Osteocyte (in vitro differentiated cells): ENCODE measurements around the gene MTPN. TPM values are rescaled to one million over a fixed set of nuclear protein-coding genes. Genes with fewer than 3 reads are reported as not detected.

Experiments used
- DNase-seq: peaks from one replicate; pipeline ENCODE4 v3.0.0; 2021; ENCODE audit warnings: mixed read lengths; ENCODE audit not compliant: unreplicated experiment; ENCODE audit errors: extremely low spot score
- H3K27ac Mint-ChIP-seq: one replicate; pipeline ENCODE4 v1.8.0; 2021; ENCODE audit warnings: mild to moderate bottlenecking, mixed read lengths; ENCODE audit not compliant: unreplicated experiment
- H3K27me3 Mint-ChIP-seq: one replicate; pipeline ENCODE4 v1.8.0; 2021; ENCODE audit warnings: mixed read lengths; ENCODE audit not compliant: unreplicated experiment
- H3K36me3 Mint-ChIP-seq: one replicate; pipeline ENCODE4 v1.8.0; 2021; ENCODE audit warnings: mixed read lengths; ENCODE audit not compliant: unreplicated experiment
- H3K4me1 Mint-ChIP-seq: one replicate; pipeline ENCODE4 v1.8.0; 2021; ENCODE audit warnings: mixed read lengths; ENCODE audit not compliant: unreplicated experiment
- H3K4me3 Mint-ChIP-seq: one replicate; pipeline ENCODE4 v1.8.0; 2021; ENCODE audit warnings: mild to moderate bottlenecking, moderate library complexity, mixed read lengths; ENCODE audit not compliant: unreplicated experiment
- H3K9me3 Mint-ChIP-seq: one replicate; pipeline ENCODE4 v1.8.0; 2021; ENCODE audit warnings: mixed read lengths; ENCODE audit not compliant: unreplicated experiment
- CTCF ChIP-seq: fragments of 200-600 bp; sonication (generic); IDR thresholded peaks from 2 replicates; pipeline ENCODE4 v1.5.0; 2021; ENCODE audit warnings: antibody characterized with exemption, mild to moderate bottlenecking, moderate library complexity
- total RNA-seq: library from RNA; stranded (reverse); gene quantifications from 2 replicates; pipeline ENCODE4 v1.2.1, GENCODE V29; 2021

The MTPN gene
- total RNA-seq, 1 donor from 2014 or later: 140 TPM

- Mint-ChIP-seq H3K9me3 (no peaks in the 10 kb centered on the region), H3K27ac (no peak overlapping the region), H3K27me3 (no peaks in the 10 kb centered on the region), H3K4me3 (no peak overlapping the region), H3K4me1 (no peaks in the 10 kb centered on the region), H3K36me3 (no peaks in the 10 kb centered on the region)
- TF ChIP-seq CTCF: no peak
- no peak for DNase-seq
These were observed 71.3 kb downstream of the MTPN start for GRCh38 chr7:135905858-135906257.

- Mint-ChIP-seq H3K4me3 (no peak overlapping the region), H3K36me3 (no peaks in the 10 kb centered on the region), H3K27me3 (no peaks in the 10 kb centered on the region), H3K9me3 (no peaks in the 10 kb centered on the region), H3K4me1 (no peaks in the 10 kb centered on the region), H3K27ac (no peak overlapping the region)
- TF ChIP-seq CTCF: no peak
- no peak for DNase-seq
These were observed 71.8 kb downstream of the MTPN start for GRCh38 chr7:135905355-135905754.

- H3K27ac Mint-ChIP-seq: no peak overlapping the region
- H3K4me1 Mint-ChIP-seq: no peaks in the 10 kb centered on the region
- H3K9me3 Mint-ChIP-seq: no peaks in the 10 kb centered on the region
- no peaks in the 10 kb centered on the region for H3K27me3 Mint-ChIP-seq
- no peak overlapping the region for H3K4me3 Mint-ChIP-seq
- no peak for TF ChIP-seq CTCF
- H3K36me3 Mint-ChIP-seq: no peaks in the 10 kb centered on the region
- DNase-seq: no peak
These were observed 72.9 kb downstream of the MTPN start for GRCh38 chr7:135904282-135904681.

- Mint-ChIP-seq H3K9me3 (no peaks in the 10 kb centered on the region), H3K36me3 (no peaks in the 10 kb centered on the region), H3K27me3 (no peaks in the 10 kb centered on the region), H3K4me1 (no peaks in the 10 kb centered on the region), H3K27ac (no peak overlapping the region), H3K4me3 (no peak overlapping the region)
- DNase-seq: no peak
- no peak for TF ChIP-seq CTCF
These were observed 75.3 kb downstream of the MTPN start for GRCh38 chr7:135901585-135902540.

GRCh38 chr7:135900065-135900546, 77.1 kb downstream of the MTPN start:
- no peak overlapping the region for H3K27ac Mint-ChIP-seq
- H3K9me3 Mint-ChIP-seq: no peaks in the 10 kb centered on the region
- H3K27me3 Mint-ChIP-seq: no peaks in the 10 kb centered on the region
- no peak overlapping the region for H3K4me3 Mint-ChIP-seq
- DNase-seq: no peak
- H3K4me1 Mint-ChIP-seq: no peaks in the 10 kb centered on the region
- H3K36me3 Mint-ChIP-seq: no peaks in the 10 kb centered on the region
- no peak for TF ChIP-seq CTCF
